HG02642 (cell line): ENCODE results near the gene APOBEC3F.
"Not testable (repeated sequence)": the region's sequence is repeated elsewhere in the genome, so short reads cannot be mapped to it uniquely, and the experiment has no call there.

Source experiments
- ATAC-seq: cut with Tn5 transposase; IDR thresholded peaks from one replicate; pipeline ENCODE4 v1.9.1; 2021; ENCODE audit warnings: mild to moderate bottlenecking; ENCODE audit not compliant: unreplicated experiment, poor library complexity

The APOBEC3F gene

GRCh38 chr22:39040538-39041296 is at the start of gene APOBEC3F:
APOBEC3F (plus strand) TSS chr22:39040864; CDS start chr22:39040961, 97 bp downstream.
- peak; percentile 92 for ATAC-seq

- not testable (repeated sequence) for ATAC-seq
Measured at GRCh38 chr22:38992871-38993371, 47.7 kb upstream of the APOBEC3F start.

GRCh38 chr22:38996105-38996504 is 44.6 kb upstream of the APOBEC3F start:
- ATAC-seq, result no peak

GRCh38 chr22:38997518-38997917 is 43.1 kb upstream of the APOBEC3F start:
- ATAC-seq, result no peak

- ATAC-seq, result peak; percentile 75
Measured at GRCh38 chr22:39003165-39003638, 37.5 kb upstream of the APOBEC3F start.

- no peak for ATAC-seq
Measured at GRCh38 chr22:39007177-39007576, 33.5 kb upstream of the APOBEC3F start.

GRCh38 chr22:39008271-39008850 is 32.3 kb upstream of the APOBEC3F start:
- ATAC-seq, result not testable (repeated sequence)

- ATAC-seq, result no peak
Measured at GRCh38 chr22:39010946-39011345, 29.7 kb upstream of the APOBEC3F start.

GRCh38 chr22:39012533-39013511 is 27.8 kb upstream of the APOBEC3F start:
- no peak for ATAC-seq

- not testable (repeated sequence) for ATAC-seq
Measured at GRCh38 chr22:39013561-39013941, 27.1 kb upstream of the APOBEC3F start.

- ATAC-seq, result peak; percentile 86
Measured at GRCh38 chr22:39013942-39014722, 26.5 kb upstream of the APOBEC3F start, which contains the start of gene APOBEC3C. APOBEC3C (plus strand) TSS chr22:39014257; CDS start chr22:39014363, 106 bp downstream.

- ATAC-seq, result not testable (repeated sequence)
Measured at GRCh38 chr22:39014723-39015121, 25.9 kb upstream of the APOBEC3F start.

- ATAC-seq, result no peak
Measured at GRCh38 chr22:39016592-39016991, 24.1 kb upstream of the APOBEC3F start.

GRCh38 chr22:39017596-39018365 is 22.9 kb upstream of the APOBEC3F start:
- ATAC-seq, result no peak

- not testable (repeated sequence) for ATAC-seq
Measured at GRCh38 chr22:39020021-39020651, 20.5 kb upstream of the APOBEC3F start.

- ATAC-seq, result no peak
Measured at GRCh38 chr22:39021552-39022250, 19.0 kb upstream of the APOBEC3F start.

GRCh38 chr22:39024519-39025308 is 15.9 kb upstream of the APOBEC3F start:
- no peak for ATAC-seq
